ENCODE results near the gene SELENOW.
"Not testable (repeated sequence)": the region's sequence is repeated elsewhere in the genome, so short reads cannot be mapped to it uniquely, and the experiment has no call there.

Gene SELENOW

DNA sequence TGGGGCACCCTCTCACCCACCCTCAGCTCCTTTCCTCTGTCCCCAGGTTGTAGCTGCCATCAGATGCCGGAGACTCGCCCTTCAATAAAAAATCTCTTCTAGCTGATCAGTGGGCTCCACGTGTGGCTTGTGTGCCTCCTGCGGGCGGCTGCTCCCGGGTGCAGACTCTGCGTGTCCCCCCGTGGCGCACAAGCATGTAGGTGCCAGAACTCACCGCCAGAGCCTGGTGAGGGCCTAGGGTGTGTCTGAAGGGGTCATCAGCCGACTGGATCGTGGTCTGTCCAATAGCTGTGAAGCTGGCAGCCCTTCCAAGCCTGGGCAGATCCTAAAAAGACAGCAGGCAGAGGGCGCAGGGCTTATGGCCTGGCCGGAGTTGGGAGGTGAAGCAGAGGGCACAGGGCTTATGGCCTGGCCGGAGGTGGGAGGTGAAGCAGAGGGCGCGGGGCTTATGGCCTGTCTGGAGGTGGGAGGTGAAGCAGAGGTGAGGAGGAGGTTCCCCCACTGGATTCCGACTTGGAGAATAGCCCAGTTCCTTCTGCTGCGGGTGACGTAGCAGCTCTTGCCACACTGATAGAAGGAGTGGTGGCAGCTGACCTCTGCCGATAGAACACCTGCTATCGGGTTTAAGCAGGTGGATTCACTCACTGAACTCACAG lies 21.4 kb upstream of the SELENOW start:
- DNase-seq: no peak

DNA sequence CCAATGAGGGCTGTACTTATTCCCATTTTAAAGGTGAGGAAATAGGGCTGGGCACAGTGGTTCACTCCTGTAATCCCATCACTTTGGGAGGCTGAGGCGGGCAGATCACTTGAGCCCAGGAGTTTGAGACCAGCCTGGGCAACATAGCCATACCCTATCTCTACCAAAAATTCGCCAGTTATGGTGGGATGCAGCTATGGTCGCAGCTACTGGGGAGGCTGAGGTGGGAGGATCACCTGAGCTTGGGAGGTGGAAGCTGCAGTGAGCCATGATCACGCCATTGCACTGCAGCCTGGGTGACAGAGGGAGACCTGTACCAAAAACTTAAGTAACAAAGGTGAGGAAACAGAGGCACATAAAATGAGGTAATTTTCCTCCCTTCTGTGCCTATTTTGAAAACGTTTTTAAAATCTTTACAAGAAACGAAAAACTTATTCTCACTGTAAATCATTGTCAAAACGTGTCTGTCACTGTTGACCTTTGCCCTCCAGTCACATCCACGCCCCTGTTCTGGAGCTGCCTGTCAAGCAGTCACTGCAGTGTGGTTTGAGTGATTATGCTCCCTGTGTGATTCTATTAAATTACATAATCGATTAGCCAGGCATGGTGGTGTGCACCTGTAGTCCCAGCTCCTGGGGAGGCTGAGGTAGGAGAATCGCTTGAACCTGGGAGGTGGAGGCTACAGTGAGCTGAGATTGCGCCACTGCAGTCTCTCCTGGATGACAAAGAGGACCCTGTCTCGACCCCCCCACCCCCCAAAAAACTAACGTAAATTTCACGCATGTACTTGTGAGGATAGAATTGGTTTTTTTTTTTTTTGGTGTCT lies 20.7 kb upstream of the SELENOW start:
- no peak for DNase-seq

DNA sequence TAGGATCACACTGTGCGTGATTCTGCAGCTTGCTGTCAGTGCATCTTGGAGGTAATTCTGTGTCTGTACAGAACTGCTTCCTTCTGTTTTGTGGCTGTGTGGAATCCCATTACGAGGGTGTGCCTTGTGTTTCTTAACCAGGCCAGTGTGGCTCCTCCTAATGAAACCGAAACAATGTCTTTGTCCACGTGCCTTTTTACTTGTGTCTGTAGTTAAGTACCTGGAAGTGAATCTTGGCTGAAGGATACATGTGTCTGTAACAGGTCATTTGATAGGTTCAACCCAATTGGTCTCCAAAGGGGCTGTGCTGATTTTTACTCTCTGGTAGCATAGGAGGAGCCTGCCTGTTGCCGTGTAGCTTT lies 20.1 kb upstream of the SELENOW start:
- no peak for DNase-seq

DNA sequence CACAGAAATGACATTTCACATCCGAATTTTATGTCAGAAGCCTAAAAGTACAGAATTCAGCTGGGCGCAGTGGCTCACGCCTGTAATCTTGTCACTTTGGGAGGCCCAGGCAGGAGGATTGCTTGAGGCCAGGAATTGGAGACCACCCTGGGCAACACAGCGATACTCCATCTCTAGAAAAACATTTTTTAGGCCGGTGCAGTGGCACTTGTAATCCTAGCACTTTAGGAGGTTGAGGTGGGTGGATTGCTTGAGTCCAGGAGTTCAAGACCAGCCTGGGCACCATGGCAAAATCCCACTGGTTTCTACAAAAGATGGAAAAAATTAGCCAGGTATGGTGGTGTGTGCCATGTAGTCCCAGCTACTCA lies 17.9 kb upstream of the SELENOW start:
- no peak for DNase-seq

DNA sequence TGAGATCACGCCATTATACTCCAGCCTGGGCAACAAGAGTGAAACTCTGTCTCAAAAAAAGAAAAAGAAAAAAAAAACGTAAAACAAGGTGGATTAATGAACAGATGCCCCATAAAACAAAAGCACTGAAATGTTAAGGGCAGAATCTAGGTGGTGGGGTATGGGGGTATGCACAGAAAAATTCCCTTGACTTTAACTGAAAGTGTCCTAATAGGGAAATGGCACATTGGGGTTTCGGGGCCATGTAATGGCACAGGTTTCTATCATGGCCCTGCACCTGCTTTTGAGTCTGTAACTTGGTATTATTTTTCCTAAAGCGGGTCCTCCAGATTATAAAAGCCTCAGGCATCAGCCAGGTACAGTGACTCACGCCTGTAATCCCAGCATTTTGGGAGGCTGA lies 16.9 kb upstream of the SELENOW start:
- DNase-seq: no peak

DNA sequence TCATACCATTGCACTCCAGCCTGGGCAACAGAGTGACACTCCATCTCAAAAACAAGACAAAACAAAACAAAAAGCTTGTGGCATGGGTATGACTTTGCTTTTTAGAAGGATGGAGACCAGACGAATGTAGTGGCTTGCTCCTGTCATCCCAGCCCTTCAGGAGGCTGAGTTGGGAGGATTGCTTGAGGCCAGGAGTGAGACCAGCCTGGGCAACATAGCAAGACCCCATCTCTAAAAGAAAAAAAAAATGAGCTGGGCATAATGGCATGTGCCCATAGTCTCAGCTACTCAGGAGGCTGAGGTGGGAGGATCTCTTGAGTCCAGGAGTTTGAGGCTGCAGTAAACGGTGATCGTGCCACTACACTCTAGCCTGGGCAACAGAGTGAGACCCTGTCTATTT lies 16.4 kb upstream of the SELENOW start:
- DNase-seq: no peak

DNA sequence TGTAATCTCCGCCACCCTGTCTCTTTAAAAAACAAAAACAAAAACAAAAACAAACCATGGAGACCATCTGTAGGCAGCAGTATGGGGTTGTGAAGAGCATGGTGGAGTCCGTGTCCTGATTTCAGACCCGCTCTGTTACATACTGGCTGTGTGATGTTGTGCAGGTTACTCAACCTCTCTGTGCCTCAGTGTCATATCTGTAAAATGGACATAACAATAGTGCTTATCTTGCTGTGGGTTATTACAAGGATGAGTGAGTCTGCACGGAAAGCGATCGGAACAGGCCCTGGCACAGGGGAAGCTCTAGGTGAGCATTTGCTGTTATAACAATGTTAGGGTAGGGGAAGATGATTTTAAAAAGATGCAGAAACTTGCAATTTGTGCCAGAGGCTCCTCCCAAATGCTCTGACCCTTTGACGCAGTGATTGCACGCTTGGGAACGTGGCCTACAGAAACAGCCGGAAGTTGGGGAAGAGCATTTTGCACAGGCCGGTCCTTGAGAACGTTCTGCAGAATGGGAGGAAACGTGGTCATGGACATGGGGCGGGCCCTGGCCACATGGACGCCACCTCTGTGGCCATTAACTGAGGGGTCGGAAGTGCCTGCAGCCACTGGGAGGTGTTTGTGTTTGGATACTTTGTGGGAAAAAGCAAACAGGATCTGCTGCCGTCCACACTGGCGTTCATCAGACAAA lies 15.7 kb upstream of the SELENOW start:
- DNase-seq: no peak

DNA sequence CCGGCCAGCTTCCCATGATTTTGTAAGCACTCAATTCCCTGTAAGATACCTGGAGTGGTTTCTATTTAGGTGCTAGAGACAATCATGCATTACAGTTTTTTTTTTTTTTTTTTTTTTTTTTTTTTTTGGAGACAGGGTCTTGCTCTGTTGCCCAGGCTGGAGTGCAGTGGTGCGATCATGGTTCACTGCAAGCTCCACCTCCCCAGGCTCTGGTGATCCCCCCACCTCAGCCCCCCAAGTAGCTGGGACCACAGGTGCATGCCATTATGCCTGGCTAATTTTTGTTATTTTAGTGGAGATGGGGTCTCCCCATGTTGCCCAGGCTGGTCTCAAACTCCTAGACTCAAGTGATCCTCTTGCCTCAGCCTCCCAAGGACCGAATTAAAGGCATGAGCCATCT lies 13.8 kb upstream of the SELENOW start:
- not testable (repeated sequence) for DNase-seq

DNA sequence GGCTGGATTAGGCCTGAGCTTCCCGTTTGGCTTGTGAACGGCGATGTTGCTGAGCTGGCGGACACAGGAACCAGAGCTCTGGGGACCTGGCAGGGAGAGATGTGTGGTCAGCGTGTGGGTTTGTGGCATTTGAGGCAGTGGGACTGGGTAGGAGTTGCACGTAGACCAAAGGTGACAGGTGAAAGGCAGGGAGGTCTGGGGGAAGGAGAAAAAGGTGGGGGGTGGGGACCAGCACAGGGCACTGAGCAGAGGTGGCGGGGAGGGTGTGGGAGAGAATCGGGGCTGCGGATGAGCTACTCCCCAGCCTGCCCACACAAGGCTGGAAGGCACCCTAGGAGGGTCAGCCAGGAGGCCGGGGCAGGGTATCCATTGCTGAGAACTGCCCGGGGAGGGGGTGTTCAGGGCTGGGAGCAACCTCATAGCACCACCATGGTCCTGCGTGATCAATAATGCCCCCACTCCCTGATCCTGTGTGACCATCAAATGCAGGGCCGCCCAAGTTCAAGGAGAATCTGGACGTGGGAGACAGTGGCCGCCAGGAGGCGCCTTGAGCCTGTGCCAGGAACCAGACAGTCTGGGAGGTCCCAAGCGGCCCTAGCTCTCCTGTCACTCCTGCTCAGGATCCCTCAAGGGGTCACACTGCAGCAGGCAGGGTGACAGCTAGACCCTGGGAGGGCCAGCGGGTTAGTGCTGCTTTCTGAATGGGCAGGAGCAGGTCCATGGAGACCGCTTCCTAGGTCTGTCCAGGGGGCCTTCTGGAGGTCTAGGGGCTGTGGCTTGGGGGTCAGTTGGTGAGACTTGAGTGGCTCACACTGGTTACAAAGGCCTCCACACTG lies 12.8 kb upstream of the SELENOW start:
- DNase-seq: peak; percentile 39

DNA sequence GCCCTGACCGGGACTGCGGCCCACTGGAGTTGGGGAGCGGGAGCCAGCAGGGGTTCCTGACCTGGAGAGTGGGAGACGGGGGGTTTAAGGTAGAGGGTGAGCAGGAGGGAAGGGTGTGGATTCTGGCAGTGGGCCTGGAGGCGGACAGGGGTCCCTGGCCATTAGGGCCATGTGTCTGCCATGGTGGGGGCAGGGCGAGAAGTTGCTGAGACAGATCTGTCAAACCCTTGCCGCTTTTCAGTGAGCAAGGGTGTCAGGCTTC lies 12.2 kb upstream of the SELENOW start:
- DNase-seq: no peak

DNA sequence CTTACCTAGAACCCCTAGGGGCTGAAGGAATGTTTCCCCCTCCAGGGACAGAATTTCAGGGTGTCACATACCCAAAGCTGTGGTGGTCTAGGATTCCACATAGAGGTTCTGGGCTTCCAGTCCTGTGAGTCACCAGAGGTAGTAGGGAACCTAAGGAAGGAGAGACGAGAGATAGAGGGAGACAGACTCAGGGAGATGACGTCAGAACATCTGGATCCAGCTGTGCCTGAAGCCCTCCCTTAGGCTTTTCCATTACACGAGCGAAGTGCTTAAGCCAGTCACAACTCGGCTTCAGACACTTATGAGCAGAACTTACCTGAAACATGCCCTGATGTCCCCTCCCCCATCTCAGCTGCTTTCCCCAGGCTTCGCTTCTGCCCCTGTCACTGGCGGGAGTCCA lies 11.8 kb upstream of the SELENOW start:
- DNase-seq: no peak

DNA sequence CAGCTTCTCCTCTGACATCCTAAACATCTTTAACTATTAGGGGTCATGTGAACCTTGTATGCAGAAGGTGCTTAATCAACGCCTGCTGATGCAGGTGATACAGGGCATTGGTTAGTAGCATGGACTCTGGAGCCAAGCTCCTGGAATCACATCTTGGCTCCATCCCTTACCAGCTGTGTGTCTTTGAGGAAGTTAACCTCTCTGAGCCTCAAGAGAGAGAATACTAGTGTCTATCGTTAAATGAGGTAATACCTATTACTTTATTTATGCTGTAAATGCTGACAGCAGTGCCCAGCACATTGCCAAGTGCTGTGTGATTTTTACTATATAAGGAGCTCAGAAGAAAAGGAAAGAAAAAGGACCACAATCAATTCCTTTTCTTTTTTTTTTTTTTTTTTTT lies 11.2 kb upstream of the SELENOW start:
- DNase-seq: no peak

DNA sequence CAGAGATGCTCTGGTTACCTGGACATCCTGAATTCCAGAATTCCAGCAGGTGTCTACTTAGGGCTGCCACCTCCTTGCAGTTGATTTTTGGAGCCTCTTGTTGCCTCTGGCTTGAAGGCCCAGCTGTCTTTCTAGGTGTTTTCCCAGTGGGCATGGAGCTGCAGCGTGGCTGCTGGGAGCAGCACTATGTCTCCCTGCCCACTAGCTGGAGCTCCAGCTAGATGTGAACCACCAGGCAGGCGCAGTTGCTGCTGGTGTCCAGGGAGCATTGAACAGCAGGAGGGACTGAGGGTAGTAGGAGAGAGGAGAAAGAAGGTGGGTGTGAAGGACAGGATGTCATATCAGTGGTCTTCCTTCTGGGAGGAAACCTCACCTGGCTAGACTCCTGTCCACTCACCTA lies 9.9 kb upstream of the SELENOW start:
- no peak for DNase-seq

DNA sequence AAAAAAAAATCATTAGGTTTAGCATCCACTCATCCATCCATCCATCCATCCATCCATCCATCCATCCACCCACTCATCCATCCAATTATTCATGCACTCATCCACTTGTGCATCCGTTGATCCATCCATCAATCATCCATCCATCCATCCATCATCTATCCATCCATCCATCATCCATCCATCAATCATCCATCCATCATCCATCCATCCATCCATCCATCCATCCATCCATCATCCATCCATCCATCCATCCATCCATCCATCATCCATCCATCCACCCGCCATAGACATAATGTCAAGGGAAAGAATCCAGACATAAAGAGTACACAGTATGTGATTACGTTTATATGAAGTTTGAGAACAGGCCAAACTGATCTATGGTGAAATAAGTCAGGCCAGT lies 9.0 kb upstream of the SELENOW start:
- no peak for DNase-seq

DNA sequence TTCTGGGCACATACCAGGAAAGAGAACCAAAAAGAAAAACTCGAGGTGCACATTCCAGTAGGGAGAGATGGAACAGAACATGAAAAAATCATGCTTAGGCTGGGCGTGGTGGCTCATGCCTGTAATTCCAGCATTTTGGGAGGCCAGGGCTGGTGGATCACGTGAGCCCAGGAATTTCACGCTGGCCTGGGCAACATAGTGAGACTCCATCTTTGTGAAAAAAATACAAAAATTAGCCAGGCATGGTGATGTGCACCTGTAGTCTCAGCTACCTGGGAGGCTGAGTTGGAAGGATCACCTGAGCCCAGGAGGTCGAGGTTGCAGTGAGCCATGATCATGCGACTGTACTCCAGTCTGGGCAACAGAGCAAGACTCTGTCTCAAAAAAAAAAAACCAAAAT lies 7.2 kb upstream of the SELENOW start:
- DNase-seq: not testable (repeated sequence)

DNA sequence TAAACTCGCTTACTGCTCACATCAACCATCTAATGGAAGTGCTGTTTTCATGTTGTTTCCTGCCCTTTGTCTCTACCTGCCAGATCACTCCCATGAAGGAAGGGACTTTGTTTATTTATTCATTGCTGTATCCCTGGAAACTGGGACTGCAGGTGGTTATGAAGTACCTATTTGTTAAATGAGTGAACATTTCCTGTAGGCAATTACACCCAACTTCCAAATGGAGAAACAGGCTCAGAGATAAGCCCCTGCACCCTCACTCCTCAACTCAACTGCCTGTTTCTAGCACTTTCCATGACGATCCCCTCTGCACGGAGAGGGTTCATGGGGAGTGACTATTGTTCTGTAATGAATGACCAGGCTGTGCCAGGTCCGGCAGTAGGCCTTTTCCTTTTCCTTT lies 1.9 kb upstream of the SELENOW start:
- DNase-seq: peak; percentile 65

DNA sequence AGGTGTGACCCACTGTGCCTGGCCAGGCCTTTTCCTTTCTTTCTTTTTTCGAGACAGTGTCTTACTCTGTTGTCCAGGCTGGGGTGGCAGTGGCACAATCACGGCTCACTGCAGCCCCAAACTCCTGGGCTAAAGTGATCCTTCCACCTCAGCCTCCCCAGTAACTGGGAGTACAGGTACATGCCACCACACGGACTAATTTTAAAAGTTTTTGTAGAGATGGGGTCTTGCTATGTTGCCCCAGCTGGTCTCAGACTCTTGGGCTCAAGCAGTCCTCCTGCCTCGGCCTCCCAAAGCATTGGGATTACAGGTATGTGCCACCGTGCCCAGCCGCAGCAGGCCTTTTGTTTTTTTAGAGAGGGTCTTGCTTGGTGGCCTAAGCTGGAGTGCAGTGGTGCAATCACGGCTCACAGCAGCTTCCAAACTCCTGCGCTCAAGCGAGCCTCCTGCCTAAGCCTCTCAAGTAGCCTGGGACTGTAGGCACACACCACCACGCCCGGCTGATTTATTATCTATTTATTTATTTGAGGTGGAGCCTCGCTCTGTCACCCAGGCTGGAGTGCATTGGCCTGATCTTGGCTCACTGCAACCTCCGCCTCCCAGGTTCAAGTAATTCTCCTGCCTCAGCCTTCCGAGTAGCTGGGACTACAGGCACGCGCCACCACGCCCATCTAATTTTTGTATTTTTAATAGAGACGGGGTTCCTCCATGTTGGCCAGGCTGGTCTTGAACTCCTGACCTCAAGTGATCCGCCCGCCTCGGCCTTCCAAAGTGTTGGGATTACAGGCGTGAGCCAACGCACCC lies 1.1 kb upstream of the SELENOW start:
- DNase-seq: not testable (repeated sequence)

DNA sequence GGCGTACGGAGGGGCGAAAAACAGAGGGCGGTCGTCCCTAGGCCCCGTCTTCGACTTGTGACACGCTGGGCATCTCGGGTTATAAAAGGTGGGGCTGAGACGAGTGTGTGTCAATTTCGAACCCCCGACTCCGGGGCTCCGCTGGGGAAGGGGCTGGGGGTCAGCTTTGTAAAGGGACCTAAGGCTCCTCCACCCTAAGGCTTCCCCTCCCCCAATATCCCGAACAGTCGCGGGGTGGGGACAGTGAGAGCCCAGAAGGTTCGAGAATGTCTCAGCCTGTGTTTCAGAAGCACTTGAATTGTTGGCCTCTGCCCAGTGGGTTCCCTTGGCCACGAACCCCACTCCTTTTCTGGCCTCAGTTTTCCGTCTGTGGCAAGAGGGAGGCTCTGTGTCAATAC lies 450 bp downstream of the SELENOW start:
- DNase-seq: no peak

DNA sequence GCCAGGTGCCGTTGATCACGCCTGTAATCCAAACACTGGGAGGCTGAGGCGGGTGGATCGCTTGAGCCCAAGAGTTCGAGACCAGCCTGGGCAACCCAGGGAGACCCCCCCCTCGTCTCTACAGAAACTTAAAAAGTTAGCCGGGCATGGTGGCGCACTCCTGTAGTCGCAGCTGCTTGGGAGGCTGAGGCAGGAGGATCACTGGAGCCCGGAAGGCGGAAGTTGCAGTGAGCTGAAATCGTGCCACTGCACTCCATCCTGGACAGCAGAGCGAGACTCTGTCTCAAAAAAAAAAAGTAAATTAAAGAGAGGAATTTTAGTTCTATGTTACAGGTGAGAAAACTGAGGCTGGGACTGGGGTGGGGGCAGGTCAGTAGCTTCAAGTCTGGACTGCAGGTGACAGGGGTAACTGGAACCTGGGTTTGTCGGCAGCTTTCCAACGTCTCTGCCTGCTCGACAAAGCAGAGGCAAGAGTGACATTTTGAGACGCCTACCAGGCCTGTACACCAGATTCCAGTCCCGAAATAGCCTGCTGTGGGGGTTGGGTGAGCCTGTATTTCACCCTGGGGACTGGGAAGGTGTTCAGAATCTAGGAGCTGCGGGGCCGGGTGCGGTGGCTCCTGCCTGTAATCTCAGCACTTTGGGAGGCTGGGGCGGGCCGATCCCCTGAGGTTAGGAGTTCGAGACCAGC lies 1.2 kb downstream of the SELENOW start:
- DNase-seq: no peak

DNA sequence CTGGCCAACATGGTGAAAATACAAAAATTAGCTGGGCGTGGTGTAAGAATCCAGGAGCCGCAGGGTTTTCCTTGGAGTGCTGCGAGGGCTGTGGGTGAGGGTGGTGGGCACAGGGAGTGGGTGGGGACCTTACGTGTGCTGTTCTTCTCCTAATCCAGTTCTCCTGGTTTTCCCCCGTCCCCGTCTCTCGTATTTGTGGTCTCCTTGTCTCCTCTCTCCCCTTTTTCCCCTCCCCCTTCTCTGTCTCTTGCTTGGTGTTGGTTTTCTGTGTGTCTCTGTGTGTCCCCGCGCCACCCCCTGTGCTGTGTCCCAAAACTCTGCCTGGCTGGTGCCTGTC lies 1.7 kb downstream of the SELENOW start:
- DNase-seq: no peak

DNA sequence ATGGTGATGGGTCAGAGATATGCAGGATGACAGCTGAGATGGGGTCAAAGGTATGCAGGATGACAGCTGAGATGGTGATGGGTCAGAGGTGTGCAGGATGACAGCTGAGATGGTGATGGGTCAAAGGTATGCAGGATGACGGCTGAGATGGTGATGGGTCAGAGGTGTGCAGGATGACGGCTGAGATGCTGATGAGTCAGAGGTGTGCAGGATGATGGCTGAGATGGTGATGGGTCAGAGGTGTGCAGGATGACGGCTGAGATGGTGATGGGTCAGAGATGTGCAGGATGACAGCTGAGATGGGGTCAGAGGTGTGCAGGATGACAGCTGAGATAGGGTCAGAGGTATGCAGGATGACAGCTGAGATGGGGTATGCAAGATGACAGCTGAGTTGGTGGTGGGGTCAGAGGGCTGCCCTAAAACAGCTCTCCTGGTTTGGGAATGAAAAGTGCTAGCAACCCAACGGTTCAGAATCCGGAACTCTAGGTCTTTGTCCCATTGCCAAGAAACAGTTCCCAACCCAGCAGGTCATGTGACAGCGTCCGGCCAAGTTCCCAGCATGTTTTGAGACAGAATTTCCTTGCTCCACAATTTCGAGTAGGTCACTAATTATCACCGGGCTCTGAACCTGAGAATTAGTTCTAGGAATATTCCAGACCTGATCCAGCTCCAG lies 3.2 kb downstream of the SELENOW start:
- DNase-seq: no peak

DNA sequence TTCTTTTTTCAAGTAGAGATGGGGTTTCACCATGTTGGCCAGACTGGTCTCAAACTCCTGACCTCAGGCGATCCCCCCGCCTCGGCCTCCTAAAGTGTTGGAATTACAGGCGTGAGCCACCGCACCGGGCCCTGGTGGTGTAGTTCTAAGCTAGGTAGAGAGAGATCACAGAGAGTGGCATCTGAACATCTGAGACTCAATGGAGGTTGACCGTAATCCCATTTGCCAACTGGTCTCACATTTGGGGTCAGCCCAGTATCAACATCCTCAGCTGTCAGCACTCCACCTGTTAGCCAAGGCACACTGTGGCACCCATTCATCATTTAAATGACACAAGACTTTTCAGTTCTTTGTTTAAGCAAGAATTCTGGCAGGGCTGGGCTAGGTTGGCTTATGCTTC lies 8.1 kb downstream of the SELENOW start:
- no peak for DNase-seq
